ENCODE measurements around the gene NME4. TPM values are rescaled to one million over a fixed set of nuclear protein-coding genes. Genes with fewer than 3 reads are reported as not detected.

NME4 gene
- total and polyA plus RNA-seq, 10 of the 15 experiments (the other 5 are each of a cell fraction or from before 2014, with no cell fraction given): 11.0 to 235 (median 97.7) TPM

GRCh38 chr16:350203-350602 is 46.8 kb upstream of the NME4 start (continued):
- TF ChIP-seq EGR1 (IDR thresholded peaks at IDR 0.05; ENCODE audit: borderline replicate concordance in 1 of 2, low read depth in 2 of 2, low read length in 2 of 2): no peak

DNA sequence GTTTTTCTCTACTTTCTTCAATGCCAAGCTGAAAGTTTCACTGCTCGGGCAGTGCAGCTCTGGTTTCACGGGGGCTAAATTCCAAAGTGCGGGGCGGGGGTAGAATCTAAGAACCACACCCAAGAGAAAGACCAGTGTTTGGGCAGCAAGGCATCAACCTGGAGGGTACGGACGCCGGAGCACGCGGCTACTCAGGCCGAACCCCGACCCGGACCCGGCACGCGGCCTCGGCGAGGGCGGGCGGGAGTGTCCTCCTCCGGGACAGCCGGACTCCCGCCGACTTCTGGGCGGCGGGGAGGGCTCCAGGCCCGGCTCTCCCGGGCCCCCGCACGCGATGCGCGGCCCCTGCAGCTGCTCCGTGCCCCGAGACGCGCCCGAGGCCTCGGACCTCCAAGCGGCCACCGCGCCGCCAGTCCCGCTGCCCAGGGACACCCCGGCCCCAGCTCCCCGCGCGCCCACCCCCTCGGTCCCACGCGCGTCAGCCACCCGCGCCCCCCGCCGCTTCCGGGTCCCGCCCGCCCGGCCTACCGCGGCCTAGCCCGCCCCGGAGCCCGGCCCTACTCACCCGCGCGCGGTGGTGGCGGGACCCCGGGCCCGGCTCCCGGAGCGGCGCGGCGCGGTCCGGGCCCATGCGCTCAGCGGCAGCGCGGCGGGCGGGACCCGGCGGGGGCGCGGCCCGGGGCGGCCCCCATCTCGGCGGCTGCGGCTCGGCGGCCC is 45.0 kb upstream of the NME4 start:
- in situ Hi-C loops (cut with MboI) (no loop called here), intact Hi-C loops (cut with micrococcal nuclease; ENCODE audit: unreplicated experiment) (no loop called here)
- Histone ChIP-seq H3K9ac (ENCODE audit: control insufficient read depth, insufficient read depth, low read length) (peak overlapping the region; percentile 73), H3K4me2 (ENCODE audit: control insufficient read depth, insufficient read depth) (peak overlapping the region; percentile 82), H3K36me3 (ENCODE audit: control insufficient read depth in 2 of 2, insufficient read depth in 2 of 2, low read length in 1 of 2) (no peaks in the 10 kb centered on the region), H3K4me1 (ENCODE audit: control insufficient read depth, insufficient read depth, low read length) (peaks cover 21% of the 10 kb centered on the region), H3K79me2 (ENCODE audit: control insufficient read depth, insufficient read depth, low read length) (peaks cover 31% of the 10 kb centered on the region), H4K20me1 (ENCODE audit: control insufficient read depth, insufficient read depth) (no peaks in the 10 kb centered on the region), H3K27me3 (replicated peaks in 1 of 2; ENCODE audit: control insufficient read depth in 2 of 2, insufficient read depth in 2 of 2, low read length in 1 of 2) (no peaks in the 10 kb centered on the region), H3K4me3 (peak overlapping the region; percentile 96), H2AFZ (ENCODE audit: control insufficient read depth, low read depth, low read length) (peak overlapping the region; percentile 34; the same call in 1 of the 2 replicates), H3K9me3 (replicated peaks; ENCODE audit: control insufficient read depth, insufficient read depth, low read length) (no peaks in the 10 kb centered on the region), H3K27ac (ENCODE audit: control insufficient read depth, insufficient read depth) (peak overlapping the region; percentile 48)
- DNase-seq (ENCODE audit: low read depth, low spot score): no peak
- 2% methylated on average over 33 of the region's 95 CpGs for WGBS (ENCODE audit: insufficient coverage, insufficient replicate concordance, low lambda C conversion rate, missing lambda C conversion rate)
- no peak for FAIRE-seq
- BruUV-seq (replicated peaks): no TSS peak
- RAD21 ChIA-PET (ENCODE audit: unreplicated experiment): interaction anchor here (0.6 to 4.0 kb wide), 12 partner anchors 11 to 211 kb away, joined by 3 to 28 read pairs (median 4); partner anchors contain the start of genes FAM234A and LUC7L
- SMC1A ChIA-PET (ENCODE audit: uncharacterized antibody, unreplicated experiment): interaction anchor here (1.8 kb wide), 1 partner anchor 117 kb away, joined by 5 read pairs; the partner anchor contains the start of gene FAM234A
- CTCF ChIA-PET: interaction anchor here (1.0 to 3.3 kb wide), 2 partner anchors 10 to 245 kb away, joined by 3 to 12 read pairs; no protein-coding TSS in a partner anchor
- POLR2A ChIA-PET: interaction anchor here (0.5 to 4.8 kb wide), 8 partner anchors 19 to 295 kb away, joined by 3 to 33 read pairs (median 6); partner anchors contain the start of genes FAM234A, MRPL28 and PGAP6
- ATAC-seq: no peak
- TF ChIP-seq RB1 (IDR thresholded peaks at IDR 0.05; ENCODE audit: borderline replicate concordance) (0 out of 2 replicates have a peak, but pooled peaks have one; percentile 20), SMARCA5 (IDR thresholded peaks at IDR 0.05) (no peak), IKZF1 (conservative IDR thresholded peaks at IDR 0.05) (0 out of 2 replicates have a peak, but pooled peaks have one; percentile 25), SRF (IDR thresholded peaks at IDR 0.05; ENCODE audit: low read depth in 2 of 2, low read length in 2 of 2) (no peak), CEBPB (IDR thresholded peaks at IDR 0.05; ENCODE audit: borderline replicate concordance in 1 of 2, low read depth in 2 of 2, low read length in 2 of 2) (no peak), MTA2 (IDR thresholded peaks at IDR 0.05; ENCODE audit: low read depth) (no peak), ETV6 (conservative IDR thresholded peaks at IDR 0.05 in 1 of 2, IDR thresholded peaks at IDR 0.05 in 1 of 2; ENCODE audit: borderline replicate concordance in 1 of 2, low read depth in 1 of 2) (no peak), BACH1 (IDR thresholded peaks at IDR 0.05; ENCODE audit: borderline replicate concordance) (no peak), ZNF622 (IDR thresholded peaks at IDR 0.05) (no peak), STAT3 (IDR thresholded peaks at IDR 0.05; ENCODE audit: low read depth, low read length) (no peak), GATAD2B (conservative IDR thresholded peaks at IDR 0.05; ENCODE audit: low read depth) (peak; percentile 73; the same call in 1 of the 2 replicates), JUND (IDR thresholded peaks at IDR 0.05; ENCODE audit: low read depth, low read length) (no peak), SREBF2 (IDR thresholded peaks at IDR 0.05; ENCODE audit: low read length) (no peak), ZNF274 (IDR thresholded peaks at IDR 0.05; ENCODE audit: insufficient read depth, insufficient read length) (no peak), ZZZ3 (IDR thresholded peaks at IDR 0.05; ENCODE audit: control insufficient read depth, insufficient read length, low read depth) (no peak), ATF2 (IDR thresholded peaks at IDR 0.05; ENCODE audit: low read length) (no peak), LARP7 (IDR thresholded peaks at IDR 0.05) (0 out of 2 replicates have a peak, but pooled peaks have one; percentile 14)
- TF ChIP-seq, protein P1, sequence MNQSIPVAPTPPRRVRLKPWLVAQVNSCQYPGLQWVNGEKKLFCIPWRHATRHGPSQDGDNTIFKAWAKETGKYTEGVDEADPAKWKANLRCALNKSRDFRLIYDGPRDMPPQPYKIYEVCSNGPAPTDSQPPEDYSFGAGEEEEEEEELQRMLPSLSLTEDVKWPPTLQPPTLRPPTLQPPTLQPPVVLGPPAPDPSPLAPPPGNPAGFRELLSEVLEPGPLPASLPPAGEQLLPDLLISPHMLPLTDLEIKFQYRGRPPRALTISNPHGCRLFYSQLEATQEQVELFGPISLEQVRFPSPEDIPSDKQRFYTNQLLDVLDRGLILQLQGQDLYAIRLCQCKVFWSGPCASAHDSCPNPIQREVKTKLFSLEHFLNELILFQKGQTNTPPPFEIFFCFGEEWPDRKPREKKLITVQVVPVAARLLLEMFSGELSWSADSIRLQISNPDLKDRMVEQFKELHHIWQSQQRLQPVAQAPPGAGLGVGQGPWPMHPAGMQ (IDR thresholded peaks at IDR 0.05; ENCODE audit: borderline replicate concordance): no peak
